ENCODE data around the gene FMNL1. TPM values are rescaled to one million over a fixed set of nuclear protein-coding genes. Genes with fewer than 3 reads are reported as not detected.

FMNL1 gene
- total and polyA plus RNA-seq, 10 of the 15 experiments (the other 5 are each of a cell fraction or from before 2014, with no cell fraction given): 3.3 to 108 (median 19.5) TPM

DNA sequence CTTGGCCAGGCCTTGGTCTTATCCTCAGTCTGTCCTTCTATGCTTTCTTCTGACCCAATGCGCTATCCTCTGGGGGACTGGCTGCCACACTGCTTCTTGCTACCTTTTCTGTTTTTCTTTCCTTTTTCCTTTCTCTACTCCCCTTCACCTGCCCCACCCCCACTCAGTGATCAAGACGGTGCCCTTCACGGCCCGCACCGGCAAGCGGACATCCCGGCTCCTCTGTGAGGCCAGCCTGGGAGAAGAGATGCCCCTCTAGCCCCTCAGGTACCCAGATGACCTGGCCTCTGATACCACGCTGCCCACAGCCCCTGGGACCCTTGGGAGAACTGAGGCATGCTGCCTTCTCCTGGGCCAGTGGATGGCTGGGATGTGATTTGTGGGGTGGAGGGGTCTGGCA lies 24.7 kb downstream of the FMNL1 start:
- Histone ChIP-seq H4K20me1 (ENCODE audit: control insufficient read depth, insufficient read depth) (no peaks in the 10 kb centered on the region), H2AFZ (ENCODE audit: control insufficient read depth, low read depth, low read length) (no peak overlapping the region), H3K27ac (ENCODE audit: control insufficient read depth, insufficient read depth) (no peak overlapping the region), H3K36me3 (ENCODE audit: control insufficient read depth in 2 of 2, insufficient read depth in 2 of 2, low read length in 1 of 2) (peaks cover 6 to 40% of the 10 kb centered on the region in 2 experiments; a peak in 3 of 4 replicates), H3K4me2 (ENCODE audit: control insufficient read depth, insufficient read depth) (peak overlapping the region; percentile 80), H3K9me3 (replicated peaks; ENCODE audit: control insufficient read depth, insufficient read depth, low read length) (no peaks in the 10 kb centered on the region), H3K4me3 (no peak overlapping the region), H3K27me3 (replicated peaks in 1 of 2; ENCODE audit: control insufficient read depth in 2 of 2, insufficient read depth in 2 of 2, low read length in 1 of 2) (no peaks in the 10 kb centered on the region), H3K4me1 (ENCODE audit: control insufficient read depth, insufficient read depth, low read length) (peaks cover 14% of the 10 kb centered on the region), H3K79me2 (ENCODE audit: control insufficient read depth, insufficient read depth, low read length) (peaks cover 13% of the 10 kb centered on the region), H3K9ac (ENCODE audit: control insufficient read depth, insufficient read depth, low read length) (no peak overlapping the region)
- BruUV-seq (replicated peaks): no TSS peak
- TF ChIP-seq, protein P1, sequence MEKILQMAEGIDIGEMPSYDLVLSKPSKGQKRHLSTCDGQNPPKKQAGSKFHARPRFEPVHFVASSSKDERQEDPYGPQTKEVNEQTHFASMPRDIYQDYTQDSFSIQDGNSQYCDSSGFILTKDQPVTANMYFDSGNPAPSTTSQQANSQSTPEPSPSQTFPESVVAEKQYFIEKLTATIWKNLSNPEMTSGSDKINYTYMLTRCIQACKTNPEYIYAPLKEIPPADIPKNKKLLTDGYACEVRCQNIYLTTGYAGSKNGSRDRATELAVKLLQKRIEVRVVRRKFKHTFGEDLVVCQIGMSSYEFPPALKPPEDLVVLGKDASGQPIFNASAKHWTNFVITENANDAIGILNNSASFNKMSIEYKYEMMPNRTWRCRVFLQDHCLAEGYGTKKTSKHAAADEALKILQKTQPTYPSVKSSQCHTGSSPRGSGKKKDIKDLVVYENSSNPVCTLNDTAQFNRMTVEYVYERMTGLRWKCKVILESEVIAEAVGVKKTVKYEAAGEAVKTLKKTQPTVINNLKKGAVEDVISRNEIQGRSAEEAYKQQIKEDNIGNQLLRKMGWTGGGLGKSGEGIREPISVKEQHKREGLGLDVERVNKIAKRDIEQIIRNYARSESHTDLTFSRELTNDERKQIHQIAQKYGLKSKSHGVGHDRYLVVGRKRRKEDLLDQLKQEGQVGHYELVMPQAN (conservative IDR thresholded peaks at IDR 0.05): no peak
- no peak for TF ChIP-seq ATF3 (IDR thresholded peaks at IDR 0.05; ENCODE audit: borderline replicate concordance, extremely low read depth, low read depth, low read length)
- TF ChIP-seq CBX5 (IDR thresholded peaks at IDR 0.05; ENCODE audit: low read depth): no peak
- TF ChIP-seq, protein P2, sequence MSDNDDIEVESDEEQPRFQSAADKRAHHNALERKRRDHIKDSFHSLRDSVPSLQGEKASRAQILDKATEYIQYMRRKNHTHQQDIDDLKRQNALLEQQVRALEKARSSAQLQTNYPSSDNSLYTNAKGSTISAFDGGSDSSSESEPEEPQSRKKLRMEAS (IDR thresholded peaks at IDR 0.05; ENCODE audit: low read depth, low read length): no peak
- no peak for TF ChIP-seq MYC (IDR thresholded peaks at IDR 0.05; ENCODE audit: insufficient read depth, insufficient read length, insufficient replicate concordance, low read length, severe bottlenecking)
- no peak for TF ChIP-seq NRF1 (conservative IDR thresholded peaks at IDR 0.05; ENCODE audit: low read depth, low read length)
- no peak for TF ChIP-seq MTA2 (IDR thresholded peaks at IDR 0.05; ENCODE audit: low read depth)
- WGBS (ENCODE audit: insufficient coverage, insufficient replicate concordance, low lambda C conversion rate, missing lambda C conversion rate): 78% methylated on average over 8 of the region's 8 CpGs
- RAD21 ChIA-PET (ENCODE audit: unreplicated experiment): interaction anchor here (1.1 to 1.6 kb wide), 2 partner anchors 15 to 27 kb away, joined by 3 read pairs; no protein-coding TSS in a partner anchor
- FAIRE-seq (no peak), ATAC-seq (no peak), DNase-seq (ENCODE audit: low read depth, low spot score) (no peak)
- POLR2A ChIA-PET: interaction anchor here (0.9 to 3.8 kb wide), 2 partner anchors 18 to 21 kb away, joined by 3 to 18 read pairs; no protein-coding TSS in a partner anchor
- SMC1A ChIA-PET (ENCODE audit: uncharacterized antibody, unreplicated experiment): interaction anchor here (1.1 kb wide), 1 partner anchor 85 kb away, joined by 3 read pairs; the partner anchor contains the start of gene HEXIM2
- in situ Hi-C loops (cut with MboI): no loop called here
- CTCF ChIA-PET: interaction anchor here (1.3 to 4.8 kb wide), 5 partner anchors 10 to 45 kb away, joined by 3 to 36 read pairs (median 20); partner anchors contain the start of gene FMNL1
- intact Hi-C loops (cut with micrococcal nuclease; ENCODE audit: unreplicated experiment): no loop called here
